Measurements from ENCODE around the gene GPR142. TPM values are rescaled to one million over a fixed set of nuclear protein-coding genes. Genes with fewer than 3 reads are reported as not detected.

The GPR142 gene
- total RNA-seq: not detected
- long read RNA-seq, partial matches to known transcripts: 0 of 1 reads
- long read RNA-seq, other reads (novel, unspliced or antisense): 1 of 1 reads

- H3K36me3 ChIP-seq: no peaks in the 10 kb centered on the region
- TF ChIP-seq CTCF (IDR thresholded peaks at IDR 0.05): no peak
- H3K27me3 ChIP-seq (ENCODE audit: low read depth): peaks cover 20% of the 10 kb centered on the region
- DNase-seq (no peak), ATAC-seq (no peak)
- no peak within 1 kb of the TSS for H3K4me3 ChIP-seq
- intact Hi-C loops (cut with DNase I): no loop called here
- H3K27ac ChIP-seq: no peak within 1 kb of the TSS
- H3K4me1 ChIP-seq: peaks cover 12% of the 10 kb centered on the region
- H3K9me3 ChIP-seq: no peaks in the 10 kb centered on the region
Observed at GRCh38 chr17:74367206-74367605, at the start of gene GPR142. TSS of gene GPR142 (plus strand) at chr17:74367506. CDS start at chr17:74369541, 2,035 bp downstream.

GRCh38 chr17:74318391-74318790 is 48.9 kb upstream of the GPR142 start:
- no peak overlapping the region for H3K27ac ChIP-seq
- no peaks in the 10 kb centered on the region for H3K27me3 ChIP-seq (ENCODE audit: low read depth)
- H3K4me1 ChIP-seq: no peaks in the 10 kb centered on the region
- no peaks in the 10 kb centered on the region for H3K9me3 ChIP-seq
- no peak for TF ChIP-seq CTCF (IDR thresholded peaks at IDR 0.05)
- no peak for DNase-seq
- no peaks in the 10 kb centered on the region for H3K36me3 ChIP-seq
- H3K4me3 ChIP-seq: no peak overlapping the region
- intact Hi-C loops (cut with DNase I): no loop called here
- ATAC-seq: no peak

GRCh38 chr17:74324521-74324920 is 42.8 kb upstream of the GPR142 start:
- intact Hi-C loops (cut with DNase I): no loop called here
- TF ChIP-seq CTCF (IDR thresholded peaks at IDR 0.05): no peak
- Histone ChIP-seq H3K27me3 (ENCODE audit: low read depth) (peaks cover 16% of the 10 kb centered on the region), H3K4me3 (no peak overlapping the region), H3K36me3 (no peaks in the 10 kb centered on the region), H3K4me1 (peaks cover 21% of the 10 kb centered on the region), H3K27ac (no peak overlapping the region), H3K9me3 (no peaks in the 10 kb centered on the region)
- DNase-seq: no peak
- ATAC-seq: no peak

- intact Hi-C loops (cut with DNase I): no loop called here
- DNase-seq (no peak), ATAC-seq (peak in 1 of 2 donors; percentile 3)
- Histone ChIP-seq H3K36me3 (no peaks in the 10 kb centered on the region), H3K4me3 (peak overlapping the region; percentile 46), H3K27ac (no peak overlapping the region), H3K9me3 (no peaks in the 10 kb centered on the region), H3K4me1 (peaks cover 21% of the 10 kb centered on the region), H3K27me3 (ENCODE audit: low read depth) (peaks cover 21% of the 10 kb centered on the region)
- TF ChIP-seq CTCF (IDR thresholded peaks at IDR 0.05): no peak
Observed at GRCh38 chr17:74325376-74325742, 41.9 kb upstream of the GPR142 start.

GRCh38 chr17:74325743-74326379 is 41.4 kb upstream of the GPR142 start, which contains the start of gene KIF19:
TSS of gene KIF19 (plus strand) at chr17:74326226. CDS start at chr17:74326350, 124 bp downstream.
- intact Hi-C loops (cut with DNase I): no loop called here
- Histone ChIP-seq H3K9me3 (no peaks in the 10 kb centered on the region), H3K27ac (no peak within 1 kb of the TSS), H3K4me3 (peak within 1 kb of the TSS; percentile 46), H3K36me3 (no peaks in the 10 kb centered on the region), H3K27me3 (ENCODE audit: low read depth) (peaks cover 21% of the 10 kb centered on the region), H3K4me1 (peaks cover 21% of the 10 kb centered on the region)
- DNase-seq (peak; percentile 55), ATAC-seq (peak; percentile 73 to 78)
- TF ChIP-seq CTCF (IDR thresholded peaks at IDR 0.05): no peak
